Chondrocyte (in vitro differentiated cells): ENCODE measurements around the gene CBR1. TPM values are rescaled to one million over a fixed set of nuclear protein-coding genes. Genes with fewer than 3 reads are reported as not detected.

Experiments used
- DNase-seq: peaks from one replicate; pipeline ENCODE4 v3.0.0; 2021; ENCODE audit warnings: mixed read lengths, low spot score
- H3K27ac Mint-ChIP-seq: one replicate; pipeline ENCODE4 v1.8.0; 2021; ENCODE audit warnings: mild to moderate bottlenecking, moderate library complexity, mixed read lengths; ENCODE audit not compliant: unreplicated experiment
- H3K27me3 Mint-ChIP-seq: 2 replicates; pipeline ENCODE4 v1.8.0; 2021; ENCODE audit warnings: low read depth, mixed read lengths
- H3K36me3 Mint-ChIP-seq: 2 replicates; pipeline ENCODE4 v1.8.0; 2021; ENCODE audit warnings: low read depth, mixed read lengths
- H3K4me1 Mint-ChIP-seq: 2 replicates; pipeline ENCODE4 v1.8.0; 2021; ENCODE audit warnings: low read depth, mild to moderate bottlenecking, mixed read lengths
- H3K4me3 Mint-ChIP-seq: one replicate; pipeline ENCODE4 v1.8.0; 2021; ENCODE audit warnings: mild to moderate bottlenecking, moderate library complexity, mixed read lengths; ENCODE audit not compliant: unreplicated experiment
- H3K9me3 Mint-ChIP-seq: 2 replicates; pipeline ENCODE4 v1.8.0; 2021; ENCODE audit warnings: low read depth, mixed read lengths
- CTCF ChIP-seq: fragments of 200-600 bp; sonication (generic); IDR thresholded peaks from 2 replicates; pipeline ENCODE4 v1.5.0; 2021; ENCODE audit warnings: antibody characterized with exemption, mild to moderate bottlenecking, moderate library complexity
- total RNA-seq: library from RNA; stranded (reverse); gene quantifications from 3 replicates; pipeline ENCODE4 v1.2.1, GENCODE V29; 2021

Gene CBR1
- total RNA-seq, 1 donor from 2014 or later = 17.6 TPM

- Mint-ChIP-seq H3K4me1 (no peaks in the 10 kb centered on the region), H3K27ac (no peak overlapping the region), H3K36me3 (peaks cover 36% of the 10 kb centered on the region)
Measured at GRCh38 chr21:36041910-36042309, 27.9 kb upstream of the CBR1 start.

GRCh38 chr21:36044056-36044455, 25.8 kb upstream of the CBR1 start:
- Mint-ChIP-seq H3K27ac (no peak overlapping the region), H3K36me3 (peaks cover 33% of the 10 kb centered on the region), H3K9me3 (no peaks in the 10 kb centered on the region), H3K27me3 (no peaks in the 10 kb centered on the region), H3K4me1 (no peaks in the 10 kb centered on the region), H3K4me3 (no peak overlapping the region)
- no peak for TF ChIP-seq CTCF
- no peak for DNase-seq

More at GRCh38 chr21:36041910-36042309, 27.9 kb upstream of the CBR1 start:
- DNase-seq = no peak
- no peaks in the 10 kb centered on the region for H3K9me3 Mint-ChIP-seq
- H3K4me3 Mint-ChIP-seq = no peak overlapping the region
- no peaks in the 10 kb centered on the region for H3K27me3 Mint-ChIP-seq
- TF ChIP-seq CTCF = no peak

- no peaks in the 10 kb centered on the region for H3K4me1 Mint-ChIP-seq
- H3K36me3 Mint-ChIP-seq = peaks cover 42% of the 10 kb centered on the region
- H3K27ac Mint-ChIP-seq = no peak overlapping the region
- no peaks in the 10 kb centered on the region for H3K9me3 Mint-ChIP-seq
- H3K27me3 Mint-ChIP-seq = no peaks in the 10 kb centered on the region
- no peak for DNase-seq
- no peak overlapping the region for H3K4me3 Mint-ChIP-seq
- TF ChIP-seq CTCF = no peak
Measured at GRCh38 chr21:36045993-36046392, 23.8 kb upstream of the CBR1 start.

- Mint-ChIP-seq H3K27me3 (no peaks in the 10 kb centered on the region), H3K4me1 (no peaks in the 10 kb centered on the region), H3K27ac (no peak overlapping the region), H3K4me3 (no peak overlapping the region), H3K9me3 (no peaks in the 10 kb centered on the region), H3K36me3 (peaks cover 44% of the 10 kb centered on the region)
- no peak for DNase-seq
- TF ChIP-seq CTCF = no peak
Measured at GRCh38 chr21:36047139-36047538, 22.7 kb upstream of the CBR1 start.

- H3K4me3 Mint-ChIP-seq = no peak overlapping the region
- H3K27me3 Mint-ChIP-seq = no peaks in the 10 kb centered on the region
- no peak for DNase-seq
- H3K4me1 Mint-ChIP-seq = no peaks in the 10 kb centered on the region
- TF ChIP-seq CTCF = no peak
- peaks cover 42% of the 10 kb centered on the region for H3K36me3 Mint-ChIP-seq
- no peaks in the 10 kb centered on the region for H3K9me3 Mint-ChIP-seq
- H3K27ac Mint-ChIP-seq = no peak overlapping the region
Measured at GRCh38 chr21:36048357-36048756, 21.5 kb upstream of the CBR1 start.
